Urinary bladder (tissue), 4 donors: ENCODE data around the gene CEBPE. TPM values are rescaled to one million over a fixed set of nuclear protein-coding genes. Genes with fewer than 3 reads are reported as not detected.

Experiments used
- DNase-seq: peaks from one replicate; pipeline ENCODE4 v3.0.0-alpha.2; 2015; ENCODE audit errors: extremely low spot score
- H3K27ac ChIP-seq: one replicate; pipeline ENCODE4 v1.5.1; 2013; ENCODE audit warnings: low read depth, mild to moderate bottlenecking, moderate library complexity
- H3K36me3 ChIP-seq: one replicate; pipeline ENCODE4 v1.6.1; 2013; ENCODE audit warnings: mild to moderate bottlenecking, moderate library complexity; ENCODE audit not compliant: insufficient read depth
- H3K4me1 ChIP-seq: one replicate; pipeline ENCODE4 v1.6.1; 2013; ENCODE audit warnings: mild to moderate bottlenecking, moderate library complexity; ENCODE audit not compliant: insufficient read depth
- H3K4me3 ChIP-seq: one replicate; pipeline ENCODE4 v1.5.1; 2013; ENCODE audit warnings: low read depth, low read length
- WGBS: extraction: QIAGEN DNeasy Blood & Tissue Kit; methylation state at CpG from one replicate; pipeline ENCODE4 v1.1.7; 2013; 5-methylcytosine and 5-hydroxymethylcytosine counted together
- polyA plus RNA-seq: library from polyadenylated mRNA; stranded (reverse); fragments of 200-250 nt; gene quantifications from one replicate; pipeline ENCODE4 v1.2.3, GENCODE V29; 2013
- total RNA-seq: library from RNA; depleted of rRNA; stranded (reverse); fragments of >200 nt; gene quantifications from one replicate; pipeline ENCODE4 v1.2.3, GENCODE V29; 2014
- donor health status: healthy with polysubstance abuse.
- donor health status: healthy.

CEBPE gene
- total RNA-seq = not detected
- 0.06 TPM for polyA plus RNA-seq

- H3K27ac ChIP-seq = no peak within 1 kb of the TSS
- WGBS = 83% methylated on average over 32 of the region's 32 CpGs
Observed at GRCh38 chr14:23118506-23119362, at the start of gene CEBPE. Gene CEBPE (minus strand): TSS chr14:23119255. CDS start chr14:23119091, 164 bp downstream.

GRCh38 chr14:23168246-23168645, 49.2 kb upstream of the CEBPE start:
- no peak overlapping the region for H3K4me3 ChIP-seq
- no peaks in the 10 kb centered on the region for H3K4me1 ChIP-seq
- H3K36me3 ChIP-seq = no peaks in the 10 kb centered on the region
- no peak for DNase-seq
- no peak overlapping the region for H3K27ac ChIP-seq
- 18% methylated on average over 2 of the region's 2 CpGs for WGBS

More at GRCh38 chr14:23118506-23119362, at the start of gene CEBPE:
- no peak for DNase-seq
- no peak within 1 kb of the TSS for H3K4me3 ChIP-seq
- H3K4me1 ChIP-seq = no peaks in the 10 kb centered on the region
- H3K36me3 ChIP-seq = no peaks in the 10 kb centered on the region

GRCh38 chr14:23167116-23167847, 48.2 kb upstream of the CEBPE start:
- no peaks in the 10 kb centered on the region for H3K36me3 ChIP-seq
- no peak overlapping the region for H3K4me3 ChIP-seq
- no peaks in the 10 kb centered on the region for H3K4me1 ChIP-seq
- WGBS = 81% methylated on average over 9 of the region's 9 CpGs
- H3K27ac ChIP-seq = no peak overlapping the region
- DNase-seq = no peak

- Histone ChIP-seq H3K4me3 (no peak overlapping the region), H3K36me3 (no peaks in the 10 kb centered on the region), H3K4me1 (no peaks in the 10 kb centered on the region), H3K27ac (no peak overlapping the region)
- WGBS = 97% methylated on average over 5 of the region's 5 CpGs
- DNase-seq = no peak
Observed at GRCh38 chr14:23164949-23165348, 45.9 kb upstream of the CEBPE start.

GRCh38 chr14:23164250-23164649, 45.2 kb upstream of the CEBPE start:
- H3K36me3 ChIP-seq = no peaks in the 10 kb centered on the region

GRCh38 chr14:23163830-23164229, 44.8 kb upstream of the CEBPE start:
- Histone ChIP-seq H3K27ac (no peak overlapping the region), H3K36me3 (no peaks in the 10 kb centered on the region), H3K4me3 (no peak overlapping the region), H3K4me1 (no peaks in the 10 kb centered on the region)
- WGBS = 90% methylated on average over 2 of the region's 2 CpGs
- no peak for DNase-seq

More at GRCh38 chr14:23164250-23164649, 45.2 kb upstream of the CEBPE start:
- Histone ChIP-seq H3K4me3 (no peak overlapping the region), H3K4me1 (no peaks in the 10 kb centered on the region), H3K27ac (no peak overlapping the region)
- 77% methylated on average over 2 of the region's 2 CpGs for WGBS
- no peak for DNase-seq

- no peak for DNase-seq
- WGBS = 92% methylated on average over 4 of the region's 4 CpGs
- Histone ChIP-seq H3K4me3 (no peak overlapping the region), H3K4me1 (no peaks in the 10 kb centered on the region), H3K36me3 (no peaks in the 10 kb centered on the region), H3K27ac (no peak overlapping the region)
Observed at GRCh38 chr14:23162800-23163199, 43.7 kb upstream of the CEBPE start.

GRCh38 chr14:23162005-23162404, 43.0 kb upstream of the CEBPE start:
- WGBS = 87% methylated on average over 5 of the region's 5 CpGs
- no peaks in the 10 kb centered on the region for H3K36me3 ChIP-seq
- no peak for DNase-seq
- no peak overlapping the region for H3K4me3 ChIP-seq
- no peak overlapping the region for H3K27ac ChIP-seq
- H3K4me1 ChIP-seq = no peaks in the 10 kb centered on the region

GRCh38 chr14:23160924-23161522, 42.0 kb upstream of the CEBPE start:
- WGBS = 55% methylated on average over 11 of the region's 11 CpGs
- Histone ChIP-seq H3K27ac (peak overlapping the region; percentile 81), H3K36me3 (no peaks in the 10 kb centered on the region), H3K4me1 (no peaks in the 10 kb centered on the region), H3K4me3 (no peak overlapping the region)
- DNase-seq = no peak

- no peak overlapping the region for H3K27ac ChIP-seq
- no peak for DNase-seq
- 79% methylated on average over 1 of the region's 1 CpG for WGBS
Observed at GRCh38 chr14:23159532-23159931, 40.5 kb upstream of the CEBPE start.

GRCh38 chr14:23158779-23159178, 39.7 kb upstream of the CEBPE start:
- 70% methylated on average over 2 of the region's 2 CpGs for WGBS
- H3K36me3 ChIP-seq = no peaks in the 10 kb centered on the region
- no peak overlapping the region for H3K4me3 ChIP-seq
- no peak overlapping the region for H3K27ac ChIP-seq
- no peak for DNase-seq
- H3K4me1 ChIP-seq = no peaks in the 10 kb centered on the region

More at GRCh38 chr14:23159532-23159931, 40.5 kb upstream of the CEBPE start:
- Histone ChIP-seq H3K36me3 (no peaks in the 10 kb centered on the region), H3K4me1 (no peaks in the 10 kb centered on the region), H3K4me3 (no peak overlapping the region)

- H3K4me3 ChIP-seq = no peak overlapping the region
- H3K36me3 ChIP-seq = no peaks in the 10 kb centered on the region
- H3K4me1 ChIP-seq = peaks cover 3% of the 10 kb centered on the region
- WGBS = 19% methylated on average over 10 of the region's 10 CpGs
- peak overlapping the region; percentile 71 for H3K27ac ChIP-seq
- no peak for DNase-seq
Observed at GRCh38 chr14:23154964-23155587, 36.0 kb upstream of the CEBPE start.
